GM15510 (cell line): Measurements from ENCODE around the gene USO1.

Experiments used
- POLR2A ChIP-seq: IDR thresholded peaks from 3 replicates; pipeline ENCODE4 v1.6.1; 2011; ENCODE audit warnings: borderline replicate concordance; ENCODE audit not compliant: insufficient read length; ENCODE audit errors: extremely low read depth

USO1 gene

GRCh38 chr4:75699299-75699698 lies 25.1 kb upstream of the USO1 start:
- no peak for TF ChIP-seq POLR2A

- TF ChIP-seq POLR2A = no peak
Measured at GRCh38 chr4:75702919-75703411, 21.4 kb upstream of the USO1 start.

DNA sequence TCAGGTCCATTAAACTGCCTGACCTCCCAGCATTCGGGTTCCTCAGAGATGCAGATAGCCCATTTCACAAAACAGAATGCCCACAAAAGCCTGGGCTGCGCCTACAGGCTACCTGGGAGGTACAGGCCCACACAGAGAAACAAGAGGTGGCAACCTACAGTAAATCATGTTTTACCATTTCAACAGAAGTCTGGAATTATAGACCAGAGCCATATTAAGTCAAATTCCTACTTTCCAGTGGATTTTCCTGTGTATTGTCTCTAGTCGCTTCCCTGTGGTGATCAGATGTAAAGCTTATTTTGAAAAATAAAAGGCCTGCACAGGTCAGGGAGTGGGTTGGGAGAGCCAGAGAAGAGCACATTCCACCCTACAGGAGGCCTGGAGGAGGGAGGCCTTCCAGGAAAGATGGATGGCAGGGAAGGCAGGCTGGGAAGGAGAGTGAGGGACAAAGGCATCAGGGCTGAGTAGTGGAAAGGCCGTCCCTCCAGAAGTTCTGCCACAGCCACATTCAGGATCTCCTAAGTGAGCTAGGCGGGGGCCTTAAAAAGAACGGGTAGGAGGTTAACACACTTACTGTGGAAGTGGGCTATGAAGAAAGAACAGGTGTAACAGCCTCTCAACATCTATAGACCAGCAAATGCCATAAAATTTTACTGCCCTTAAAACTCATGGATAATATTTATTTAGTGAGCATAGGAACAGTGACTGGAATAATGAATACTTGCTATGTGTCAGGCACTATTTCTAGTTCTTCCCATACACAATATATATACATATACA lies 19.0 kb upstream of the USO1 start:
- TF ChIP-seq POLR2A = no peak

DNA sequence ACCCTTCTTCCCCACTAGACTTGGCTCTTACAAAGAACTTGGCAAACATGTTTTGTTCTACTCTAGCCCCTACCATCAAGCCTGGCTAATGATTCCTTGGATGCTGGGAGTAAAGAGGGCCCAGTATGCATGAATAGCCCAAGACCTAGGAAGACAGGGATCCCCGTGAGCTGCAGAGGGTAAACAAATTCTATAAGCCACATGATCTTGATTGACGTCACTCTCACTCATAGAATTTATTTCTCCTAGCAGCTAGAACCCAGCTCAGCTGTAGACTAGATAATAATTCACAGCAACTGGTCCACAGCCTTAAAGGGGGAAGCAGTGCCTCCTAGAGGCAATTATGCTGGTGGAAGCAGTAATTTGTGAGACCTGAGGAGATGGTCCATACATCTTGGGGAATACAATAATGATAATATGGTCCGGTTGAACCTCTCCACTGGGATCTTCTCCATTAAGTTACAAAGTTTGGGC lies 16.1 kb upstream of the USO1 start:
- TF ChIP-seq POLR2A = no peak

GRCh38 chr4:75710246-75710645 lies 14.1 kb upstream of the USO1 start:
- TF ChIP-seq POLR2A = no peak

DNA sequence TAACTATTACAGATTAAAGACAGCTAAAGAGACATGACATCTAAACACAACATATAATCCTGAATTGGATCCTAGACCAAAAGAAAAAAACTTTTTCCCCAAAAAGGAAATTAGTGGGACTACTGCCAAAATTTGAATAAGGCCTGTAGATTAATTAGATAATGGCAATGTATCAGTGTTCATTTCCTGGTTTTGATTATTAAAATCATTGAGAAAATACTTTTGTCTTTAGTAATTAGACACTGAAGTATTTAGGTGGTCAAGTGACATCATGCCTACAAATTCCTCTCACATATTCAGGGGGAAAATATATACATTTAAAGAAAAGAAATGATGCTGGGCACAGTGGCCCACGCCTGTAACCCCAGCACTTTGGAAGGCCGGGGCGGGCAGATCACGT lies 10.4 kb upstream of the USO1 start:
- TF ChIP-seq POLR2A = no peak

DNA sequence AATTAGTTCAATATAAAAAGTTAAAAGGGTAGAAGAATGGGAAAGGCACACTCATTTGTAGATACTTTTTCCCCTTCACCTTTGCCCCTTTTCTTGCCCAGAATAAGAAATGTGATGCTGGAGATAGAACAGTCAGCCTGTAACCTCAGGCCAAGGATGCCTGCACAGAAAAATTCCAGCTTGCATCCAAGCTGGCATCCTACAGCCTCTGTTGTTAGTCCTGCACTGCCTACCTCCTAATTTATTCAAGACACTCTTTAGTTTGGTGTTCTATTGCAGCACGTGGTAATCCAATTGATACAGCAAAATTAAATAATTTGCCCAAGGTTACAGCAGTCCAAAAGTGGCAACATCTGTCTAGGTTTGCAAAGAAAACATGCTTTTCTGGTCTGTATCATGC lies 9.7 kb upstream of the USO1 start:
- no peak for TF ChIP-seq POLR2A

DNA sequence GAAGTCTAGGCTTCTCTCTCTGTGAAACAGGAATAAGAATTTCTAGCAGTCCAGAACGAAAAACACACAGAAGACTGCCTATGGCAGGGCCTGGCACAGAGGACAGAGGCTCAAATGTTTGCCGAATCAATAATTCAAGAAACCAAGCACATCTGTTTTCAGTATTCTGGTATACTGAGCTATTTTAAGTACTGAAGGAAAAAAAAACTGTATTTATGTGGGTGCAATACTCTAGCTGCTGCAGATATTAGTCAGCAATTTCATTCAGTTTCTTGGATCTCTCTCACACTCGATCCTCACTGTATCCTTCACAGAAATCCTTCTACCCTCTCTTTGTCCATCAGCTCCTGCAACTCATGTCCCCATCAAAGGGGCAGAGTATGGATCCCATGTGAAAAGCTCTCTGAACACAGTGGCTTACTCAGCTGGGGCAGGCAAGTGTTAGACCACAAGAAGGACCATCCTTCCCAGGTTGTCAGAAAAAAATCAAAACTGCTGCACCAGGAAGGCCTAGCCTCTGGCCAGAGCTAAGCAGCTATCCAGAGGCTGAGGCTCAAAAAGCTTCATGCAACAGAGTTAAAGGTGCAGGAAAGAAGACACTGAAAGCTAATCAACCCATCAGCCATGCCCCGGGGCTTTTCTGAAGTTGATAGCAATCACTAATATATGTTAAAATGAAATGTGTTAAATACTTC lies 9.1 kb upstream of the USO1 start:
- no peak for TF ChIP-seq POLR2A

DNA sequence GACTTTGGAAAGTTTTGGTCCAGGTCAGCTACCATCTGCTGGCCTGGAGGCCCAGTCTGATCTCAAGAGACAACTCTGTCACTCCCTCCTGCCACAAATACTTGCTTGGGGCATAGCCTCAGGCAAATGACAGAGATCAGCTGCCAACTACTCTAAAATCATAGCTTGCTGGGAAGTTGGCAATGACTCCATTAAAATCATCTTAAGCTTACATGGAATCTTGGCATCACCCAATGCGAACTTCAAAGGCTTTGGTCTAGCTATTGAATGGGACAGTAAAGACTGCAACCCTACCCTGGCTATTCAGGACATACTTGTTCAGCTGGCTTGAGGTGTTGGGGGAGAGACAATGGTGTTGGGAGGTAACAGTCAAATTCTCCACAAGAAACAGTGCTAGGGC lies 7.0 kb upstream of the USO1 start:
- no peak for TF ChIP-seq POLR2A

DNA sequence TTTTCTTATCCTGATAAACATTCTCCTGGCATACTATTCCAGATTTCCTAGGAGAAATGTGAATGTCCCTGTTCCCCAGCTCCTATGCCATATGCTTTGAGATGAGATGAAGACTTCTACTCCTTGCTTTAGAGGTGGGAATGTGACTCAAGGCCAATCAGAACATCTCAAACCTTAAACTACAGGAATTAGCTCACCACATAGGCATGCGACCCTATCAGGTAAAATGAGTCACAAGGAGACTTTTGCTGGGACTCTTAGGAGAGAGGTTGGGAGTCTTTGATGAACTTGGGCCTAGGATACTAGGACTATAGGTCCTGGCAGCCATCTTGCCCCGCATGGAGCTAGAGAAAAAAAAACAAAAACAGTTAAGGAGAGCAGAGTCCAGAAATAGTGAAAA lies 5.8 kb upstream of the USO1 start:
- no peak for TF ChIP-seq POLR2A

DNA sequence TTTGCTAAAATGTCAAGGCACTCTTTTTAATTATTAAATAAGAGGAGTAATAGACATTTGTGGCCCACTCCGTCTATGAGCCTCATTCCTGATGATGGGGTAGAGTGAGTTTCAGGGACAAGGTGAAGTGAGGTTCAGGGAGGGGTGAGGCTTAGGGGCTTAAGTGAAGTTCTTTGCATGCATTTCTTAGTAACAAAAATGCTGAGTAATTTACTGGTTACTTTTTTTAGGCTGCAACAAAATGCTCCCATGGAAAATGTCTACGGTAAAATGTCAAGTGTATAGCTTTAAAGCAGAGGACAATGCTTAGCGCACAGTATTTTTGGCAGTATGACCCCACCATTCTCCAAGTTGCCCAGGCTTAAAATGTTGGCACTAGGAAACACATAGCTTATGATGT lies 2.0 kb upstream of the USO1 start:
- no peak for TF ChIP-seq POLR2A

GRCh38 chr4:75723163-75724065 lies 963 bp upstream of the USO1 start:
- no peak for TF ChIP-seq POLR2A

GRCh38 chr4:75724867-75725724 lies 719 bp downstream of the USO1 start:
- peak; percentile 57 for TF ChIP-seq POLR2A

DNA sequence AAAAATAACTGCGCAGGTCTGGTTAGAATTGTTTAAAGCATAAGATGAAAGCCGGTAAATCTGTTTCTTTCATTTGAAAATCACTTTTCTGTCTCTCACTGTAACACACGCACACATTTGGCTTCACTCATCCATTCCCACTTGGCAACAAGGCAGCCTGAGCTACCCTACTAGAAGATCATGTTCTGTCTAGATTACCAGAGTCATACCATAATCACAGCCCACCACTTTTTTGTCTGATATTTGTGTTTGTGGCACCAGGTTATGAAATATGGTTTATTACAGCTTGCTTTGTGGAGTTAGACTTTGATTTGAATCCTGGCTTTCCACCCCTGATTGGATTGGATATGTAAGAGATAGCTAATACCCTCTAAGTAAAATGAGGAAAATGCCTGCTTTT lies 2.2 kb downstream of the USO1 start:
- no peak for TF ChIP-seq POLR2A

- TF ChIP-seq POLR2A = no peak
Measured at GRCh38 chr4:75727073-75727472, 2.7 kb downstream of the USO1 start.

DNA sequence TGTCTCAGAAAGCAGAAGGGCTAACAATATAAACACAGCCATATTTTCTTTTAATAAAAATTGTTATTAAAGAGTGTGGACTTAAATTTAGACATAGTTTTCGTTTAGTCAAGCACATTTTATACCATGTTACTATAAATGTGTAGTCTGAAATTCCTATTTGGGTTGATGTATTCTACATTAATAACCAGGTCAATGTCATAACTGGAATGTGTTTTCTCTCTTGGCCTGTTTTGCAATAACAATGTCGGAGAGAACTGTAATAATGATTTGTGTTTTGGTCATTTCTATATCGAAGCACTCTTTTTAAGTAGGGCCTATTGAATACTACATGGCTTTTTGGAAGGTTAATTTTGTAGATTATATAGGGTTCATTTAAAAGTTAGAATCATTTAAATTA lies 5.5 kb downstream of the USO1 start:
- no peak for TF ChIP-seq POLR2A
